KMS-11 (cell line): ENCODE data around the gene DIP2C.

Source experiments
- H2AFZ ChIP-seq: fragments of 200-600 bp; sonication (generic); 2 replicates; pipeline ENCODE4 v1.6.1; 2016; ENCODE audit warnings: antibody characterized with exemption, mixed run types, low read depth
- H3K27ac ChIP-seq: fragments of 200-600 bp; sonication (generic); 2 replicates; pipeline ENCODE4 v1.6.1; 2016; ENCODE audit warnings: mild to moderate bottlenecking, mixed run types
- H3K27me3 ChIP-seq: fragments of 200-600 bp; sonication (generic); 2 replicates; pipeline ENCODE4 v1.6.1; 2017; ENCODE audit warnings: mild to moderate bottlenecking, low read depth, mixed run types, moderate library complexity; ENCODE audit not compliant: insufficient read depth
- H3K36me3 ChIP-seq: fragments of 200-600 bp; sonication (generic); 2 replicates; pipeline ENCODE4 v1.6.1; 2017; ENCODE audit warnings: mild to moderate bottlenecking, mixed run types; ENCODE audit not compliant: insufficient read depth
- H3K4me1 ChIP-seq: fragments of 200-600 bp; sonication (generic); 2 replicates; pipeline ENCODE4 v1.6.1; 2016; ENCODE audit warnings: mild to moderate bottlenecking, low read depth, mixed run types; ENCODE audit not compliant: poor library complexity, severe bottlenecking
- H3K4me2 ChIP-seq: fragments of 200-600 bp; sonication (generic); 2 replicates; pipeline ENCODE4 v1.7.0; 2016; ENCODE audit warnings: mild to moderate bottlenecking, mixed run types
- H3K4me3 ChIP-seq: fragments of 200-600 bp; sonication (generic); IDR thresholded peaks from 2 replicates; pipeline ENCODE4 v1.6.1; 2017; ENCODE audit warnings: low read depth, low read length, mixed read lengths; ENCODE audit not compliant: insufficient read depth
- H3K79me2 ChIP-seq: fragments of 200-600 bp; sonication (generic); 2 replicates; pipeline ENCODE4 v1.6.1; 2016; ENCODE audit warnings: low read depth, mixed run types; ENCODE audit not compliant: insufficient read depth
- H3K9ac ChIP-seq: fragments of 200-600 bp; sonication (generic); 2 replicates; pipeline ENCODE4 v1.6.1; 2016; ENCODE audit warnings: mild to moderate bottlenecking, mixed run types
- H4K20me1 ChIP-seq: fragments of 200-600 bp; sonication (generic); 2 replicates; pipeline ENCODE4 v1.6.1; 2016; ENCODE audit warnings: mild to moderate bottlenecking, mixed run types; ENCODE audit not compliant: insufficient read depth
- TF ChIP-seq, protein P1 (sequence below): fragments of 200-600 bp; sonication (generic); conservative IDR thresholded peaks from 2 replicates; pipeline ENCODE4 v1.6.1; 2017; ENCODE audit warnings: low read depth, mild to moderate bottlenecking, antibody characterized with exemption, low read length, moderate library complexity, mixed read lengths

Gene DIP2C

DNA sequence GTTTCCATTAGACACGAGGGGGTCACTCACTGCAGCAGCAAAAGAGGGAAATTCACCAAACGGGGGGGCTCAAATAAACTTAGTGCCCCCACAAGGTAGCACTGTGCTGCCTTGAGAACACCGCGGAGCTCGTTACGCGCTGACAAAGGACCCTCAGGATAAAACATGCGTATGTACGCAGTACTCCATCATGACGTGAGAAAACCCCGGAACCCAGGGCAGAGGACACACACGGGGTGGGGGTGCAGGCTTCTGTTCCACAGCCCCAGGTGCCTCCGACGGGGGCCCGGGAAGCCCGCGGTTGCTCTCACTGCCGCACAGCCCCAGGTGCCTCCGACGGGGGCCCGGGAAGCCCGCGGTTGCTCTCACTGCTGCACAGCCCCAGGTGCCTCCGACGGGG is 321.8 kb downstream of the DIP2C start:
- no peak overlapping the region for H3K27ac ChIP-seq
- peaks cover 18% of the 10 kb centered on the region; the same call in 1 of the 2 replicates for H3K36me3 ChIP-seq
- H3K4me2 ChIP-seq, result no peak overlapping the region
- no peak overlapping the region for H2AFZ ChIP-seq
- no peaks in the 10 kb centered on the region for H4K20me1 ChIP-seq
- no peak overlapping the region for H3K4me3 ChIP-seq
- TF ChIP-seq, protein P1, sequence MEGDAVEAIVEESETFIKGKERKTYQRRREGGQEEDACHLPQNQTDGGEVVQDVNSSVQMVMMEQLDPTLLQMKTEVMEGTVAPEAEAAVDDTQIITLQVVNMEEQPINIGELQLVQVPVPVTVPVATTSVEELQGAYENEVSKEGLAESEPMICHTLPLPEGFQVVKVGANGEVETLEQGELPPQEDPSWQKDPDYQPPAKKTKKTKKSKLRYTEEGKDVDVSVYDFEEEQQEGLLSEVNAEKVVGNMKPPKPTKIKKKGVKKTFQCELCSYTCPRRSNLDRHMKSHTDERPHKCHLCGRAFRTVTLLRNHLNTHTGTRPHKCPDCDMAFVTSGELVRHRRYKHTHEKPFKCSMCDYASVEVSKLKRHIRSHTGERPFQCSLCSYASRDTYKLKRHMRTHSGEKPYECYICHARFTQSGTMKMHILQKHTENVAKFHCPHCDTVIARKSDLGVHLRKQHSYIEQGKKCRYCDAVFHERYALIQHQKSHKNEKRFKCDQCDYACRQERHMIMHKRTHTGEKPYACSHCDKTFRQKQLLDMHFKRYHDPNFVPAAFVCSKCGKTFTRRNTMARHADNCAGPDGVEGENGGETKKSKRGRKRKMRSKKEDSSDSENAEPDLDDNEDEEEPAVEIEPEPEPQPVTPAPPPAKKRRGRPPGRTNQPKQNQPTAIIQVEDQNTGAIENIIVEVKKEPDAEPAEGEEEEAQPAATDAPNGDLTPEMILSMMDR, result no peak
- H3K4me1 ChIP-seq, result no peaks in the 10 kb centered on the region
- H3K9ac ChIP-seq, result no peak overlapping the region
- H3K79me2 ChIP-seq, result no peaks in the 10 kb centered on the region
- no peaks in the 10 kb centered on the region for H3K27me3 ChIP-seq

DNA sequence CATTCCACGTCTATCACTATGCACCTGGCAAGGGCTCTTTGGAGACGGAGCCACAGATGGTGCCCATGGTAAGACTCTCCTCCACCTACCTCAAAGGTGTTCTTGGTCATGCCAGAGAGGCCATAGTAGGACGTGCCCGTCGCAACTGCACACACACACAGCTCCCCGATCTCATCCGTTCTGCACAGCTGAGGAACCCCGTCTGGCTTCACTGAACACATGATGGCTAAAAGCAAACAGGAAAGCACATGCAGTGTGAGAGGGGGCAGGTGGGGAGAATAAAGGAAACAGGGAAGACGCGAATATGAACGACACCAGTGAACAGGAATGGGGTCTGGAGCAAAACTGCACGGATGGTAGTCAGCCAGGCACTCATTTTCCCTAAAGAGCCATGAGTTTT is 323.3 kb downstream of the DIP2C start:
- Histone ChIP-seq H3K27ac (no peak overlapping the region), H3K36me3 (peaks cover 18% of the 10 kb centered on the region; the same call in 1 of the 2 replicates)
- TF ChIP-seq, protein P1, result no peak

DNA sequence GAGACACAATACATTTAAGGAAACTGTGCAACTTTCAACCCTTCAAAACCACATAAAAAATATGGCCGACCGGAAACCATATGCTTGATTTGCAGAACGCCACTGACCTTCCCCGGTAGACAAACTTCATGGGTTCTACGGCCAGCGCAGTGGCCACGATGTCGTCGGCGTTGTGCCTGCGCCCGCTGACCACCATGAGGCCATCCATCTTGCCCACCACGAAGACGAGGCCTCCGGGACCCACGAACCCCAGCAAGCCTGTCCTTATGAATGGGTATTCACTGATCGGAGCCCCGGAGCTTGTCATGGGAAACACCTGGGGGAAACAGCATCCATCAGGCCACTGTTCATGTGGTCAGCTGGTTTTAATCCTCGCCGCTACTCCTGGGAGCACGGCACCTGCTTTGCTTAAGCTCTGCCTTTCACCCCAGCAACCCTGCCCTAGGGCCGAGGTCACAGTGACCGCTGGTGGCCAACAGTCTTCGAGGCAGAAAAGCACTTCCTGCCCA is 325.1 kb downstream of the DIP2C start:
- Histone ChIP-seq H3K4me2 (no peak overlapping the region), H3K79me2 (no peaks in the 10 kb centered on the region), H3K36me3 (peaks cover 18% of the 10 kb centered on the region; the same call in 1 of the 2 replicates), H3K27ac (no peak overlapping the region), H3K27me3 (no peaks in the 10 kb centered on the region), H4K20me1 (no peaks in the 10 kb centered on the region), H3K4me3 (no peak overlapping the region), H3K9ac (no peak overlapping the region), H2AFZ (no peak overlapping the region), H3K4me1 (no peaks in the 10 kb centered on the region)
- TF ChIP-seq, protein P1, result no peak

More for the DNA sequence above, 323.3 kb downstream of the DIP2C start:
- no peak overlapping the region for H3K9ac ChIP-seq
- no peak overlapping the region for H2AFZ ChIP-seq
- H3K4me1 ChIP-seq, result no peaks in the 10 kb centered on the region
- H3K27me3 ChIP-seq, result no peaks in the 10 kb centered on the region
- no peaks in the 10 kb centered on the region for H4K20me1 ChIP-seq
- H3K4me3 ChIP-seq, result no peak overlapping the region
- H3K79me2 ChIP-seq, result no peaks in the 10 kb centered on the region
- no peak overlapping the region for H3K4me2 ChIP-seq

DNA sequence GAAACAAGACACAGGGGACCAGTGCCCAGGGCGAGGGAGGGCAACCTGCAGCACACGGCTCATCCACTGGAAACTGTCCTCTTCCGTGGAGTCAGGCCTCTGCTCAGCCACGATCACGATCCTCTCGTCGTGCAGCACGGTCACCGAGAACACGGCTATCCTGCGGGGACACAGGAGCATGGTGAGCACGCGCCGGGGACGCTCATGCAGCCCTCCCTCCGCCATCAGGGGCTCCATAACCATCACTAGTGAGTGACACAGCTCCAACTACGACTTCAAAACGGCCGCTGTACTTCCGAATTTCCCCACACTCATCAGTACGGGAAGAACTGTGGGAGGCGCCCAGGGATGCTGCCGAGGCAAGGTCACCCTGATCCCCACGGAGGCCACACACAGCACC is 326.3 kb downstream of the DIP2C start:
- Histone ChIP-seq H3K4me1 (no peaks in the 10 kb centered on the region), H4K20me1 (no peaks in the 10 kb centered on the region), H3K79me2 (no peaks in the 10 kb centered on the region), H3K9ac (no peak overlapping the region), H3K4me3 (no peak overlapping the region), H2AFZ (no peak overlapping the region), H3K4me2 (no peak overlapping the region), H3K27ac (no peak overlapping the region), H3K36me3 (peaks cover 12% of the 10 kb centered on the region; the same call in 1 of the 2 replicates), H3K27me3 (no peaks in the 10 kb centered on the region)
- TF ChIP-seq, protein P1, result no peak
